ENCODE data around the gene EFHC2.

EFHC2 gene

GRCh38 chrX:44144177-44144945 lies 199.1 kb downstream of the EFHC2 start:
- no peak for DNase-seq

- no peak for DNase-seq
Measured at GRCh38 chrX:44143061-44143602, 200.3 kb downstream of the EFHC2 start.

- DNase-seq = no peak
Measured at GRCh38 chrX:44130189-44130588, 213.3 kb downstream of the EFHC2 start.

- no peak for DNase-seq
Measured at GRCh38 chrX:44113337-44113736, 230.1 kb downstream of the EFHC2 start.

GRCh38 chrX:44106864-44107263 lies 236.6 kb downstream of the EFHC2 start:
- DNase-seq = no peak

- no peak for DNase-seq
Measured at GRCh38 chrX:44105228-44105913, 238.1 kb downstream of the EFHC2 start.

GRCh38 chrX:44104699-44105098 lies 238.8 kb downstream of the EFHC2 start:
- DNase-seq = no peak

- no peak for DNase-seq
Measured at GRCh38 chrX:44101281-44101680, 242.2 kb downstream of the EFHC2 start.

GRCh38 chrX:44099366-44099765 lies 244.1 kb downstream of the EFHC2 start:
- no peak for DNase-seq

Data from DMS79 treated with DMSO at 0.1 percent for 48 hours (cell line).